ENCODE results near the gene SLC2A10.

Gene SLC2A10

DNA sequence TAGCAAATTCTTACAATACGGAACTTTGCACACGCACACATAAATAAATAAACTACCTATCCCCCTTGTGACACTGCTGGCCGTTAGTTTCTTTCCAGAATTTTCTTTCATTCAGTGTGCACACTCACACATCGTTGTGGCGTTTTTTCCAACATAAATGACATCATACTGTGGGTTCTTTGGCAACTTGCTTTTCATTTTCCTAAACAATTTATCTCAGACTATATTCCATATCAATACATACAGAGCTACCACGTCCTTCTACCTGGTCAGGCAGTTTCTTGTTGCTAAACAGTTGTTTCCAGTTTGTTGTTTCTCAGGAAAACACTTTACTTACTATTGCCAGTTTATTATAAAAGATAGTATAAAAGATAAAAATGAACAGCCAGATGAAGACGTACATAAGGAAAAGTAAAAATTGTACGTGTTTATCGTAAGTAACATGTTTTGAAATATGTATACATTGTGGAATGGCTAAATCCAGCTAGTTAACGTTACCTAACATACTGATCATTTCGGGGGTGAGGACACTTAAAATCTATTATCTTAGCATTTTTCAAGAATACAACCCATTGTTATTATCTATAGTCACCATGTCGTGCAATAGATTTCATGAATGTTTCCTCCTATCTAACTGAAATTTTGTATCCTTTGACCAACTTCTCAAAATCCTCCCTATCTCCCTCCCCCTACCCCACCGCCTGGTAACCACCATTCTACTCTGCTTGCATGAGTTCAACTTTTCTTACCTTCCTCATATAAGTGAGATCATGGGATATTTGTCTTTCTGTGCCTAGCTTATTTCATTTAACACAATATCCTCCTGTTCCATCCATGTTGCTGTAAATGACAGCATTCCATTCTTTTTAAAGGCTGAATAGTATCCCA, 19.0 kb upstream of the SLC2A10 start:
- peak overlapping the region; percentile 76 to 92 for H3K4me3 ChIP-seq
- intact Hi-C loops (cut with DNase I; ENCODE audit: low total_unique reads), result no loop called here
- H3K36me3 ChIP-seq, result peaks cover 5 to 11% (median 10%) of the 10 kb centered on the region in 3 donors
- H3K27ac ChIP-seq, result peak overlapping the region; percentile 89 to 94
- no peaks in the 10 kb centered on the region for H3K27me3 ChIP-seq
- H3K9me3 ChIP-seq, result no peaks in the 10 kb centered on the region
- peaks cover 0 to 27% (median 16%) of the 10 kb centered on the region in 4 donors for H3K4me1 ChIP-seq
- DNase-seq, result no peak
- TF ChIP-seq, protein P1, sequence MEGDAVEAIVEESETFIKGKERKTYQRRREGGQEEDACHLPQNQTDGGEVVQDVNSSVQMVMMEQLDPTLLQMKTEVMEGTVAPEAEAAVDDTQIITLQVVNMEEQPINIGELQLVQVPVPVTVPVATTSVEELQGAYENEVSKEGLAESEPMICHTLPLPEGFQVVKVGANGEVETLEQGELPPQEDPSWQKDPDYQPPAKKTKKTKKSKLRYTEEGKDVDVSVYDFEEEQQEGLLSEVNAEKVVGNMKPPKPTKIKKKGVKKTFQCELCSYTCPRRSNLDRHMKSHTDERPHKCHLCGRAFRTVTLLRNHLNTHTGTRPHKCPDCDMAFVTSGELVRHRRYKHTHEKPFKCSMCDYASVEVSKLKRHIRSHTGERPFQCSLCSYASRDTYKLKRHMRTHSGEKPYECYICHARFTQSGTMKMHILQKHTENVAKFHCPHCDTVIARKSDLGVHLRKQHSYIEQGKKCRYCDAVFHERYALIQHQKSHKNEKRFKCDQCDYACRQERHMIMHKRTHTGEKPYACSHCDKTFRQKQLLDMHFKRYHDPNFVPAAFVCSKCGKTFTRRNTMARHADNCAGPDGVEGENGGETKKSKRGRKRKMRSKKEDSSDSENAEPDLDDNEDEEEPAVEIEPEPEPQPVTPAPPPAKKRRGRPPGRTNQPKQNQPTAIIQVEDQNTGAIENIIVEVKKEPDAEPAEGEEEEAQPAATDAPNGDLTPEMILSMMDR (IDR thresholded peaks at IDR 0.05), result no peak

DNA sequence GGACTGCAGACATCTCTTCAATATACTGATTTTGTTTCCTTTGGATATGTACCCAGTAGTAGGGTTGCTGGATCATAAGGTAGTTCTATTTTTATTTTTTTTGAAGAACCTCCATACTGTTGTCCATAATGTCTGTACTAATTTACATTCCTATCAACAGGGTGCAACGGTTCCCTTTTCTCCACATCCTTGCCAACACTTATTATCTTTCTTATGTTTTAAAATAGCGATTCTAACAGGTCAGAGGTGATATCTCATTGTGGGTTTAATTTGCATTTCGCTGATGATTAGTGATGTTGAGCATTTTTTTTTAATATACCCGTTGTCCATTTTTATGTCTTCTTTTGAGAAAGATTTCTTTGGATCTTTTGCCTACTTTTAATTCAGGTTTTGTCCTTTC, 18.3 kb upstream of the SLC2A10 start:
- Histone ChIP-seq H3K27ac (no peak overlapping the region), H3K9me3 (no peaks in the 10 kb centered on the region), H3K4me1 (peaks cover 0 to 27% (median 16%) of the 10 kb centered on the region in 4 donors), H3K27me3 (no peaks in the 10 kb centered on the region), H3K4me3 (no peak overlapping the region), H3K36me3 (peaks cover 5 to 11% (median 7%) of the 10 kb centered on the region in 3 donors)
- intact Hi-C loops (cut with DNase I; ENCODE audit: low total_unique reads), result no loop called here
- DNase-seq, result no peak
- TF ChIP-seq, protein P1 (IDR thresholded peaks at IDR 0.05), result no peak

DNA sequence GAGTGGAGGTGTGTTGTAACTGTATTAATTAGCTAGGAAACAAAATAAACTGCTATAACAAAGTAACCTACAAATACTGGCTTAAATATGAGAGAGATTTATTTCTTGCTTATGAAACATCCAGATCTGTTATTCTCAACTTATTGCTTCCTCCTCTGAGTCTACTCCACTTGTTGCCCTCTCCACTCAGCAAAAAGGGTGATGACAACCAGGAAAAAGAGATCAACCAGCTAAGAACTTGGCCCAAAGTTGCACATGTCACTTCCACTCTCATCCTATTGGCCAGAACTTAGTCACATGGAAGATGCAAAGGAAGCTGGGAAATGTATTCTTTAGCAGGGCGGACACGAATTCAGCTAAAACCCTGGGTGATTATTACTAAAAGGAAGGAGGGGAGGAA, 15.0 kb upstream of the SLC2A10 start:
- intact Hi-C loops (cut with DNase I; ENCODE audit: low total_unique reads), result no loop called here
- Histone ChIP-seq H3K9me3 (no peaks in the 10 kb centered on the region), H3K36me3 (no peaks in the 10 kb centered on the region), H3K27me3 (peaks cover 0 to 8% of the 10 kb centered on the region in 2 donors), H3K27ac (no peak overlapping the region), H3K4me3 (no peak overlapping the region), H3K4me1 (peaks cover 0 to 6% (median 1%) of the 10 kb centered on the region in 4 donors)
- TF ChIP-seq, protein P1 (IDR thresholded peaks at IDR 0.05), result no peak
- DNase-seq, result no peak

DNA sequence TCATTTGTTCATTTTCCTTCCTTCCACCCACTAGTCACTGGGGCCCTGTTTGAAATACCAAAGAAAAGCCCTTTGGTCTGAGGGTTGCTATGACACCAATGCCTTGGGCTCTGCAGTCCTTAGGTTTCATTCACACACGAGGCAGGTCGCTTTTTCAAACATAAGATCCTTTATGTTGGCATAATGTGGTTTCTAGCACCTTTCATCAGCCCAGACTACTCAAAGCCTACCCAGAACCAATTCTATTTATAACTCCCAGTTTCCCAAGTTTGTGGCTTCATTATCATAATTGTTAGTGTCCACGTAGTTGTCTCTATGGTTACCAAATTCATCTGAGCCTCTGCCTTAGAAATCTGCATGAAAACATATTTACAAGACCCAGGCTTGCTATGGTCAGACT, 13.6 kb upstream of the SLC2A10 start:
- TF ChIP-seq, protein P1 (IDR thresholded peaks at IDR 0.05), result no peak
- no peak overlapping the region for H3K4me3 ChIP-seq
- DNase-seq, result no peak
- no peaks in the 10 kb centered on the region for H3K9me3 ChIP-seq
- H3K27me3 ChIP-seq, result peaks cover 0 to 13% of the 10 kb centered on the region in 2 donors
- intact Hi-C loops (cut with DNase I; ENCODE audit: low total_unique reads), result no loop called here
- H3K4me1 ChIP-seq, result no peaks in the 10 kb centered on the region
- no peaks in the 10 kb centered on the region for H3K36me3 ChIP-seq
- no peak overlapping the region for H3K27ac ChIP-seq

GRCh38 chr20:46696791-46697279, 12.6 kb upstream of the SLC2A10 start:
- peaks cover 0 to 18% of the 10 kb centered on the region in 2 donors for H3K27me3 ChIP-seq
- intact Hi-C loops (cut with DNase I; ENCODE audit: low total_unique reads), result no loop called here
- H3K9me3 ChIP-seq, result no peaks in the 10 kb centered on the region
- no peak for DNase-seq
- H3K27ac ChIP-seq, result no peak overlapping the region
- H3K4me3 ChIP-seq, result no peak overlapping the region
- TF ChIP-seq, protein P1 (IDR thresholded peaks at IDR 0.05), result no peak
- no peaks in the 10 kb centered on the region for H3K4me1 ChIP-seq
- no peaks in the 10 kb centered on the region for H3K36me3 ChIP-seq
